A549 (cell line): Measurements from ENCODE around the gene CORO2A. TPM values are rescaled to one million over a fixed set of nuclear protein-coding genes. Genes with fewer than 3 reads are reported as not detected.

Source experiments
- ATAC-seq, 2 experiments: fragments of 200-7000 bp in 1 of 2; fragments of >200 bp in 1 of 2; cut with Nextera tagmentation in 1 of 2; cut with Tn5 transposase in 1 of 2; 3 replicates each; pipeline versions ENCODE4 v1.8.0 to v1.9.1; 2018 to 2020; ENCODE audit warnings: mild to moderate bottlenecking in 1 of 2, moderate library complexity in 1 of 2
- CTCF ChIA-PET: fragments of 300-600 bp; sonication (Branson Sonifier 250); formaldehyde crosslinking; extraction: SDS; loops from one replicate; lab custom pipeline; 2021; ENCODE audit warnings: antibody characterized with exemption, inconsistent platforms; lab: Yijun Ruan, JAX
- POLR2A ChIA-PET: fragments of 350-600 bp; formaldehyde crosslinking; extraction: SDS; loops from one replicate; lab custom pipeline; 2021; ENCODE audit warnings: antibody characterized with exemption, inconsistent platforms; lab: Yijun Ruan, JAX
- DNase-seq, 2 experiments: peaks; one replicate each; pipeline versions ENCODE4 v3.0.0 to v3.0.0-alpha.2; 2011 to 2016; ENCODE audit warnings: low read depth in 1 of 2, low spot score in 1 of 2
- FAIRE-seq: peaks from 2 replicates; lab custom pipeline; 2011; peaks lifted over from hg19 to GRCh38; lab: Jason Lieb, UNC
- H3K27ac ChIP-seq, 2 experiments: fragments of >200 bp; sonication (Bioruptor Twin); formaldehyde crosslinking; 3 replicates each; pipeline ENCODE4 v1.5.1; 2016 to 2017
- H3K4me1 ChIP-seq: fragments of >200 bp; sonication (Bioruptor Twin); formaldehyde crosslinking; 3 replicates; pipeline ENCODE4 v1.6.1; 2016
- H3K4me2 ChIP-seq: fragments of >200 bp; sonication (Bioruptor Twin); formaldehyde crosslinking; 3 replicates; pipeline ENCODE4 v1.6.1; 2016
- H3K4me3 ChIP-seq: fragments of >200 bp; sonication (Bioruptor Twin); formaldehyde crosslinking; 3 replicates; pipeline ENCODE4 v1.5.1; 2016
- H3K9me3 ChIP-seq: fragments of >200 bp; sonication (Bioruptor Twin); formaldehyde crosslinking; 3 replicates; pipeline ENCODE4 v1.6.1; 2016
- ATOH8 ChIP-seq: fragments of 250-450 bp; sonication (Bioruptor Pico); IDR thresholded peaks from 2 replicates; pipeline ENCODE4 v1.5.0; 2020; ENCODE audit warnings: low read depth, mild to moderate bottlenecking, moderate library complexity
- CHD2 ChIP-seq: fragments of 150-350 bp; IDR thresholded peaks from 2 replicates; pipeline ENCODE4 v1.6.1; 2014; ENCODE audit warnings: low read length; ENCODE audit not compliant: partially characterized antibody
- EHMT2 ChIP-seq: fragments of 200-600 bp; sonication (generic); IDR thresholded peaks from 2 replicates; pipeline ENCODE4 v1.6.1; 2016; ENCODE audit warnings: antibody characterized with exemption, low read depth, mild to moderate bottlenecking, moderate library complexity
- FOSB ChIP-seq: fragments of 250-450 bp; sonication (Bioruptor Pico); IDR thresholded peaks from 2 replicates; pipeline ENCODE4 v1.5.0; 2020; ENCODE audit warnings: mild to moderate bottlenecking, moderate library complexity
- FOSL2 ChIP-seq, 2 experiments: fragments of 450-650 bp in 1 of 2; fragments of >200 bp in 1 of 2; sonication (Bioruptor Twin) in 1 of 2; formaldehyde crosslinking; IDR thresholded peaks; 2 replicates each; pipeline versions ENCODE4 v1.5.0 to v1.6.1; 2016 to 2020; ENCODE audit warnings: mild to moderate bottlenecking in 1 of 2, moderate library complexity in 1 of 2
- FOXS1 ChIP-seq: fragments of 250-450 bp; sonication (Bioruptor Pico); IDR thresholded peaks from 2 replicates; pipeline ENCODE4 v1.5.0; 2020; ENCODE audit warnings: mild to moderate bottlenecking, moderate library complexity
- HEYL ChIP-seq: fragments of 250-450 bp; sonication (Bioruptor Pico); IDR thresholded peaks from 2 replicates; pipeline ENCODE4 v1.8.0; 2021; ENCODE audit warnings: mild to moderate bottlenecking, moderate library complexity
- HMGXB4 ChIP-seq: fragments of 250-450 bp; sonication (Bioruptor Pico); IDR thresholded peaks from 2 replicates; pipeline ENCODE4 v1.5.0; 2021; ENCODE audit warnings: mild to moderate bottlenecking, moderate library complexity, borderline replicate concordance
- HOXA7 ChIP-seq: fragments of 250-450 bp; sonication (Bioruptor Pico); IDR thresholded peaks from 2 replicates; pipeline ENCODE4 v1.5.0; 2020; ENCODE audit warnings: mild to moderate bottlenecking, moderate library complexity
- HOXB5 ChIP-seq: fragments of 250-450 bp; sonication (Bioruptor Pico); IDR thresholded peaks from 2 replicates; pipeline ENCODE4 v1.5.0; 2020; ENCODE audit warnings: mild to moderate bottlenecking, moderate library complexity
- JUNB ChIP-seq: fragments of >200 bp; sonication (Bioruptor Twin); formaldehyde crosslinking; IDR thresholded peaks from 2 replicates; pipeline ENCODE4 v1.6.1; 2016
- POLR2A ChIP-seq: IDR thresholded peaks from 2 replicates; pipeline ENCODE4 v1.6.1; 2012; ENCODE audit warnings: mild to moderate bottlenecking, low read length
- RCOR1 ChIP-seq: fragments of 150-350 bp; IDR thresholded peaks from 2 replicates; pipeline ENCODE4 v1.6.1; 2014; ENCODE audit warnings: antibody characterized with exemption, low read length, low read depth
- SREBF2 ChIP-seq: fragments of 450-650 bp; IDR thresholded peaks from 2 replicates; pipeline ENCODE4 v1.6.1; 2014; ENCODE audit warnings: mild to moderate bottlenecking, moderate library complexity
- TFCP2L1 ChIP-seq: fragments of 250-450 bp; sonication (Bioruptor Pico); IDR thresholded peaks from 2 replicates; pipeline ENCODE4 v1.5.0; 2021; ENCODE audit warnings: mild to moderate bottlenecking
- ZC3H11A ChIP-seq: fragments of 450-650 bp; IDR thresholded peaks from 2 replicates; pipeline ENCODE4 v1.6.1; 2014; ENCODE audit warnings: antibody characterized with exemption, mild to moderate bottlenecking
- WGBS: methylation state at CpG from one replicate; pipeline ENCODE4 v1.1.6; 2017; ENCODE audit errors: missing lambda C conversion rate; 5-methylcytosine and 5-hydroxymethylcytosine counted together
- polyA plus RNA-seq, 4 experiments: library from polyadenylated mRNA; depleted of rRNA in 3 of 4; stranded (reverse); fragments of >200 nt; fragmentation: RNase III in 1 of 4; extraction: RNeasy Plus Mini Kit Qiagen cat#74134 plus additional on column Dnase treatment in 1 of 4; gene quantifications; 2 replicates in 3 of 4; 3 replicates in 1 of 4; pipeline ENCODE4 v1.2.3, GENCODE V29; 2011 to 2017
- TF ChIP-seq, protein P1 (sequence below): fragments of >200 bp; sonication (Bioruptor Twin); formaldehyde crosslinking; IDR thresholded peaks from 3 replicates; pipeline ENCODE4 v1.6.1; 2016
- TF ChIP-seq, protein P2 (sequence below): fragments of 200-600 bp; sonication (generic); IDR thresholded peaks from 2 replicates; pipeline ENCODE4 v1.6.1; 2016; ENCODE audit warnings: antibody characterized with exemption, mild to moderate bottlenecking, moderate library complexity
- TF ChIP-seq, protein P3 (sequence below): IDR thresholded peaks from 2 replicates; pipeline ENCODE4 v1.6.1; 2012; ENCODE audit warnings: low read depth, borderline replicate concordance

Gene CORO2A
- polyA plus RNA-seq, 2 of the 4 experiments (the other 2 are of a cell fraction): 0.49 to 2.0 TPM

GRCh38 chr9:98152526-98152925 is 39.9 kb downstream of the CORO2A start (continued):
- TF ChIP-seq EHMT2 (no peak), ATOH8 (no peak)
- TF ChIP-seq, protein P1, sequence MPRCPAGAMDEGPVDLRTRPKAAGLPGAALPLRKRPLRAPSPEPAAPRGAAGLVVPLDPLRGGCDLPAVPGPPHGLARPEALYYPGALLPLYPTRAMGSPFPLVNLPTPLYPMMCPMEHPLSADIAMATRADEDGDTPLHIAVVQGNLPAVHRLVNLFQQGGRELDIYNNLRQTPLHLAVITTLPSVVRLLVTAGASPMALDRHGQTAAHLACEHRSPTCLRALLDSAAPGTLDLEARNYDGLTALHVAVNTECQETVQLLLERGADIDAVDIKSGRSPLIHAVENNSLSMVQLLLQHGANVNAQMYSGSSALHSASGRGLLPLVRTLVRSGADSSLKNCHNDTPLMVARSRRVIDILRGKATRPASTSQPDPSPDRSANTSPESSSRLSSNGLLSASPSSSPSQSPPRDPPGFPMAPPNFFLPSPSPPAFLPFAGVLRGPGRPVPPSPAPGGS: no peak

DNA sequence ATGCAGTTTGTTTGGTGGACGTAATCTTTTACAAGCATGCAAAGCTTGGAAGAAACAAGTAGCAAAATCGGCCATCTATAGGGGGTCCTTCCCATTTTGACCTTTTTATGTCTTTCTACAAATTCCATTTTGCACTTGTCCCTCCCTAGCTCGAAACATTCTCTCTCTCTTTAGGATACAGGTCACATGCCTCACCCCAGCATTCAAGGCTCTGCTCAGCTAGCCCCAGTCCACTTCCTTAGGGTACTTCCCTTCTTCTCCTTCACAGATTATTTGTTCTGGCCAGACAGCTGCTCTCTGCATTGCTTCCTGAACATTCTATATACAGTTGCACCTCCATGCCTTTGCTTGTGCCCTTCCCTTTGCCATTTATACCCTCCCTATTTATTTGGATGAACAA is 41.7 kb downstream of the CORO2A start:
- 56% methylated on average over 3 of the region's 3 CpGs for whole genome bisulfite sequencing
- CTCF ChIA-PET: no interaction called here
- no peaks in the 10 kb centered on the region for H3K9me3 ChIP-seq
- no peak overlapping the region for H3K4me2 ChIP-seq
- H3K4me3 ChIP-seq: no peak overlapping the region
- POLR2A ChIA-PET: no interaction called here
- H3K27ac ChIP-seq: no peak overlapping the region
- H3K4me1 ChIP-seq: peaks cover 16% of the 10 kb centered on the region
- DNase-seq (no peak), FAIRE-seq (no peak), ATAC-seq (no peak)
- no peak for TF ChIP-seq FOXS1 (CRISPR knock-in tag)

- Histone ChIP-seq H3K27ac (no peak overlapping the region), H3K9me3 (no peaks in the 10 kb centered on the region), H3K4me3 (no peak overlapping the region), H3K4me1 (peaks cover 21% of the 10 kb centered on the region), H3K4me2 (no peak overlapping the region)
- no peak for FAIRE-seq
- DNase-seq: no peak
- POLR2A ChIA-PET: no interaction called here
- no peak for ATAC-seq
- TF ChIP-seq FOSB (no peak), ZC3H11A (no peak), RCOR1 (no peak), TFCP2L1 (CRISPR knock-in tag) (no peak), HMGXB4 (CRISPR knock-in tag) (no peak), JUNB (no peak), CHD2 (no peak), FOSL2 (IDR thresholded peaks at IDR 0.05) (no peak), FOSL2 (CRISPR knock-in tag; IDR thresholded peaks at IDR 0.05) (no peak), SREBF2 (no peak), HOXB5 (CRISPR knock-in tag) (no peak), HEYL (no peak), FOXS1 (CRISPR knock-in tag) (no peak), POLR2A (no peak), HOXA7 (CRISPR knock-in tag) (no peak), EHMT2 (no peak)
- TF ChIP-seq, protein P2, sequence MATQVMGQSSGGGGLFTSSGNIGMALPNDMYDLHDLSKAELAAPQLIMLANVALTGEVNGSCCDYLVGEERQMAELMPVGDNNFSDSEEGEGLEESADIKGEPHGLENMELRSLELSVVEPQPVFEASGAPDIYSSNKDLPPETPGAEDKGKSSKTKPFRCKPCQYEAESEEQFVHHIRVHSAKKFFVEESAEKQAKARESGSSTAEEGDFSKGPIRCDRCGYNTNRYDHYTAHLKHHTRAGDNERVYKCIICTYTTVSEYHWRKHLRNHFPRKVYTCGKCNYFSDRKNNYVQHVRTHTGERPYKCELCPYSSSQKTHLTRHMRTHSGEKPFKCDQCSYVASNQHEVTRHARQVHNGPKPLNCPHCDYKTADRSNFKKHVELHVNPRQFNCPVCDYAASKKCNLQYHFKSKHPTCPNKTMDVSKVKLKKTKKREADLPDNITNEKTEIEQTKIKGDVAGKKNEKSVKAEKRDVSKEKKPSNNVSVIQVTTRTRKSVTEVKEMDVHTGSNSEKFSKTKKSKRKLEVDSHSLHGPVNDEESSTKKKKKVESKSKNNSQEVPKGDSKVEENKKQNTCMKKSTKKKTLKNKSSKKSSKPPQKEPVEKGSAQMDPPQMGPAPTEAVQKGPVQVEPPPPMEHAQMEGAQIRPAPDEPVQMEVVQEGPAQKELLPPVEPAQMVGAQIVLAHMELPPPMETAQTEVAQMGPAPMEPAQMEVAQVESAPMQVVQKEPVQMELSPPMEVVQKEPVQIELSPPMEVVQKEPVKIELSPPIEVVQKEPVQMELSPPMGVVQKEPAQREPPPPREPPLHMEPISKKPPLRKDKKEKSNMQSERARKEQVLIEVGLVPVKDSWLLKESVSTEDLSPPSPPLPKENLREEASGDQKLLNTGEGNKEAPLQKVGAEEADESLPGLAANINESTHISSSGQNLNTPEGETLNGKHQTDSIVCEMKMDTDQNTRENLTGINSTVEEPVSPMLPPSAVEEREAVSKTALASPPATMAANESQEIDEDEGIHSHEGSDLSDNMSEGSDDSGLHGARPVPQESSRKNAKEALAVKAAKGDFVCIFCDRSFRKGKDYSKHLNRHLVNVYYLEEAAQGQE: no peak
- TF ChIP-seq, protein P1: no peak
- TF ChIP-seq, protein P3, sequence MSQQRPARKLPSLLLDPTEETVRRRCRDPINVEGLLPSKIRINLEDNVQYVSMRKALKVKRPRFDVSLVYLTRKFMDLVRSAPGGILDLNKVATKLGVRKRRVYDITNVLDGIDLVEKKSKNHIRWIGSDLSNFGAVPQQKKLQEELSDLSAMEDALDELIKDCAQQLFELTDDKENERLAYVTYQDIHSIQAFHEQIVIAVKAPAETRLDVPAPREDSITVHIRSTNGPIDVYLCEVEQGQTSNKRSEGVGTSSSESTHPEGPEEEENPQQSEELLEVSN: no peak
- CTCF ChIA-PET: no interaction called here
- WGBS: 76% methylated on average over 7 of the region's 7 CpGs
Observed at GRCh38 chr9:98150164-98150563, 42.3 kb downstream of the CORO2A start.
